Measurements from ENCODE around the gene PRKN. TPM values are rescaled to one million over a fixed set of nuclear protein-coding genes. Genes with fewer than 3 reads are reported as not detected.

PRKN gene
- total and polyA plus RNA-seq, 2 experiments from 2014 or later = 0.10 to 0.84 TPM

- no peaks in the 10 kb centered on the region for H3K27me3 ChIP-seq (ENCODE audit: insufficient read depth)
- no peak overlapping the region for H3K27ac ChIP-seq (ENCODE audit: low read depth)
- Mint-ChIP-seq H3K4me1 (peaks cover 21% of the 10 kb centered on the region), H3K4me3 (no peak overlapping the region), H3K27ac (no peak overlapping the region), H3K36me3 (ENCODE audit: low read depth) (no peaks in the 10 kb centered on the region; the same call in 2 of the 3 replicates), H3K27me3 (ENCODE audit: insufficient read depth, low read depth, poor library complexity) (peaks cover 3% of the 10 kb centered on the region), H3K9me3 (no peaks in the 10 kb centered on the region; the same call in 2 of the 3 replicates)
- H3F3A ChIP-seq (replicated peaks; ENCODE audit: low read depth) = no peaks in the 10 kb centered on the region
- H3K79me2 ChIP-seq (replicated peaks; ENCODE audit: insufficient read depth) = no peaks in the 10 kb centered on the region
- TF ChIP-seq, protein P1, sequence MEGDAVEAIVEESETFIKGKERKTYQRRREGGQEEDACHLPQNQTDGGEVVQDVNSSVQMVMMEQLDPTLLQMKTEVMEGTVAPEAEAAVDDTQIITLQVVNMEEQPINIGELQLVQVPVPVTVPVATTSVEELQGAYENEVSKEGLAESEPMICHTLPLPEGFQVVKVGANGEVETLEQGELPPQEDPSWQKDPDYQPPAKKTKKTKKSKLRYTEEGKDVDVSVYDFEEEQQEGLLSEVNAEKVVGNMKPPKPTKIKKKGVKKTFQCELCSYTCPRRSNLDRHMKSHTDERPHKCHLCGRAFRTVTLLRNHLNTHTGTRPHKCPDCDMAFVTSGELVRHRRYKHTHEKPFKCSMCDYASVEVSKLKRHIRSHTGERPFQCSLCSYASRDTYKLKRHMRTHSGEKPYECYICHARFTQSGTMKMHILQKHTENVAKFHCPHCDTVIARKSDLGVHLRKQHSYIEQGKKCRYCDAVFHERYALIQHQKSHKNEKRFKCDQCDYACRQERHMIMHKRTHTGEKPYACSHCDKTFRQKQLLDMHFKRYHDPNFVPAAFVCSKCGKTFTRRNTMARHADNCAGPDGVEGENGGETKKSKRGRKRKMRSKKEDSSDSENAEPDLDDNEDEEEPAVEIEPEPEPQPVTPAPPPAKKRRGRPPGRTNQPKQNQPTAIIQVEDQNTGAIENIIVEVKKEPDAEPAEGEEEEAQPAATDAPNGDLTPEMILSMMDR (conservative IDR thresholded peaks at IDR 0.05; ENCODE audit: low read depth in 2 of 2) = no peak
- TF ChIP-seq STAT1 (IDR thresholded peaks at IDR 0.05; ENCODE audit: unreplicated experiment) (no peak), EZH2 (IDR thresholded peaks at IDR 0.05; ENCODE audit: low read depth, unreplicated experiment) (no peak), ZNF331 (CRISPR knock-in tag; IDR thresholded peaks at IDR 0.05; ENCODE audit: low read depth) (no peak)
- no peaks in the 10 kb centered on the region for H4K20me1 ChIP-seq (replicated peaks; ENCODE audit: insufficient read depth)
- H3K4me1 ChIP-seq (ENCODE audit: insufficient read depth) = peaks cover 10% of the 10 kb centered on the region; the same call in 1 of the 2 replicates
- H3K36me3 ChIP-seq (ENCODE audit: insufficient read depth) = 0 out of 2 replicates have a peak, but pooled peaks cover 5% of the 10 kb centered on the region
- no peak overlapping the region for H3K4me3 ChIP-seq
- DNase-seq (ENCODE audit: low spot score) = no peak
- ATAC-seq = no peak
- H3K9me2 ChIP-seq (ENCODE audit: insufficient read depth) = no peaks in the 10 kb centered on the region
- H2AFZ ChIP-seq = no peak overlapping the region
- H3K4me2 ChIP-seq = no peak overlapping the region
These were observed 5.3 kb downstream of the PRKN start for GRCh38 chr6:162722226-162722625.

- Mint-ChIP-seq H3K4me3 (no peak overlapping the region), H3K27ac (no peak overlapping the region), H3K36me3 (ENCODE audit: low read depth) (peaks cover 4% of the 10 kb centered on the region; the same call in 1 of the 3 replicates), H3K9me3 (peaks cover 4% of the 10 kb centered on the region), H3K4me1 (peaks cover 15% of the 10 kb centered on the region), H3K27me3 (ENCODE audit: insufficient read depth, low read depth, poor library complexity) (peaks cover 2% of the 10 kb centered on the region)
- no peaks in the 10 kb centered on the region for H4K20me1 ChIP-seq (replicated peaks; ENCODE audit: insufficient read depth)
- ATAC-seq = no peak
- H3K4me3 ChIP-seq = no peak overlapping the region
- H3K4me1 ChIP-seq (ENCODE audit: insufficient read depth) = peaks cover 6% of the 10 kb centered on the region; the same call in 1 of the 2 replicates
- H2AFZ ChIP-seq = no peak overlapping the region
- H3K4me2 ChIP-seq = no peak overlapping the region
- no peak overlapping the region for H3K27ac ChIP-seq (ENCODE audit: low read depth)
- no peak for DNase-seq (ENCODE audit: low spot score)
- 0 out of 2 replicates have a peak, but pooled peaks cover 5% of the 10 kb centered on the region for H3K36me3 ChIP-seq (ENCODE audit: insufficient read depth)
- no peaks in the 10 kb centered on the region for H3K9me2 ChIP-seq (ENCODE audit: insufficient read depth)
- no peaks in the 10 kb centered on the region for H3K79me2 ChIP-seq (replicated peaks; ENCODE audit: insufficient read depth)
- H3K27me3 ChIP-seq (ENCODE audit: insufficient read depth) = no peaks in the 10 kb centered on the region
- no peaks in the 10 kb centered on the region for H3F3A ChIP-seq (replicated peaks; ENCODE audit: low read depth)
- TF ChIP-seq, protein P1 (conservative IDR thresholded peaks at IDR 0.05; ENCODE audit: low read depth in 2 of 2) = no peak
- TF ChIP-seq ZNF114 (CRISPR knock-in tag; IDR thresholded peaks at IDR 0.05) = no peak
- TF ChIP-seq REST (IDR thresholded peaks at IDR 0.05; ENCODE audit: unreplicated experiment) = no peak
- TF ChIP-seq NANOG (IDR thresholded peaks at IDR 0.05; ENCODE audit: borderline replicate concordance) = no peak
- TF ChIP-seq STAT1 (IDR thresholded peaks at IDR 0.05; ENCODE audit: unreplicated experiment) = no peak
- TF ChIP-seq EZH2phosphoT487 (IDR thresholded peaks at IDR 0.05; ENCODE audit: unreplicated experiment) = no peak
- TF ChIP-seq EZH2 (IDR thresholded peaks at IDR 0.05; ENCODE audit: low read depth, unreplicated experiment) = no peak
- no peak for TF ChIP-seq JUNB (IDR thresholded peaks at IDR 0.05; ENCODE audit: unreplicated experiment)
- TF ChIP-seq POLR2AphosphoS5 (IDR thresholded peaks at IDR 0.05; ENCODE audit: low read depth) = no peak
- TF ChIP-seq, protein P2, sequence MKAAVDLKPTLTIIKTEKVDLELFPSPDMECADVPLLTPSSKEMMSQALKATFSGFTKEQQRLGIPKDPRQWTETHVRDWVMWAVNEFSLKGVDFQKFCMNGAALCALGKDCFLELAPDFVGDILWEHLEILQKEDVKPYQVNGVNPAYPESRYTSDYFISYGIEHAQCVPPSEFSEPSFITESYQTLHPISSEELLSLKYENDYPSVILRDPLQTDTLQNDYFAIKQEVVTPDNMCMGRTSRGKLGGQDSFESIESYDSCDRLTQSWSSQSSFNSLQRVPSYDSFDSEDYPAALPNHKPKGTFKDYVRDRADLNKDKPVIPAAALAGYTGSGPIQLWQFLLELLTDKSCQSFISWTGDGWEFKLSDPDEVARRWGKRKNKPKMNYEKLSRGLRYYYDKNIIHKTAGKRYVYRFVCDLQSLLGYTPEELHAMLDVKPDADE (IDR thresholded peaks at IDR 0.05) = no peak
- no peak for TF ChIP-seq CREB1 (CRISPR knock-in tag; IDR thresholded peaks at IDR 0.05; ENCODE audit: low read depth)
These were observed 6.2 kb downstream of the PRKN start for GRCh38 chr6:162721404-162721687.

Measured in GM23338 (cell line).